Uterus (tissue), 2 donors: ENCODE data around the gene ZC3HAV1.

Experiments used
- POLR2A ChIP-seq, 2 donors: fragments of 450-650 bp; IDR thresholded peaks; one replicate each; pipeline ENCODE4 v1.6.1; 2016; ENCODE audit warnings: antibody characterized with exemption in 2 of 2, mild to moderate bottlenecking in 1 of 2, moderate library complexity in 1 of 2
- TF ChIP-seq, protein P1 (sequence below), 4 experiments: fragments of 200-600 bp in 2 of 4; fragments of 450-650 bp in 2 of 4; sonication (generic) in 2 of 4; IDR thresholded peaks; one replicate each; pipeline ENCODE4 v1.5.1; 2016 to 2019; ENCODE audit warnings: antibody characterized with exemption in 4 of 4, mild to moderate bottlenecking in 2 of 4, moderate library complexity in 1 of 4

GRCh38 chr7:139089118-139089517 is 20.4 kb downstream of the ZC3HAV1 start:
- TF ChIP-seq POLR2A (IDR thresholded peaks at IDR 0.05), result no peak
- TF ChIP-seq, protein P1, sequence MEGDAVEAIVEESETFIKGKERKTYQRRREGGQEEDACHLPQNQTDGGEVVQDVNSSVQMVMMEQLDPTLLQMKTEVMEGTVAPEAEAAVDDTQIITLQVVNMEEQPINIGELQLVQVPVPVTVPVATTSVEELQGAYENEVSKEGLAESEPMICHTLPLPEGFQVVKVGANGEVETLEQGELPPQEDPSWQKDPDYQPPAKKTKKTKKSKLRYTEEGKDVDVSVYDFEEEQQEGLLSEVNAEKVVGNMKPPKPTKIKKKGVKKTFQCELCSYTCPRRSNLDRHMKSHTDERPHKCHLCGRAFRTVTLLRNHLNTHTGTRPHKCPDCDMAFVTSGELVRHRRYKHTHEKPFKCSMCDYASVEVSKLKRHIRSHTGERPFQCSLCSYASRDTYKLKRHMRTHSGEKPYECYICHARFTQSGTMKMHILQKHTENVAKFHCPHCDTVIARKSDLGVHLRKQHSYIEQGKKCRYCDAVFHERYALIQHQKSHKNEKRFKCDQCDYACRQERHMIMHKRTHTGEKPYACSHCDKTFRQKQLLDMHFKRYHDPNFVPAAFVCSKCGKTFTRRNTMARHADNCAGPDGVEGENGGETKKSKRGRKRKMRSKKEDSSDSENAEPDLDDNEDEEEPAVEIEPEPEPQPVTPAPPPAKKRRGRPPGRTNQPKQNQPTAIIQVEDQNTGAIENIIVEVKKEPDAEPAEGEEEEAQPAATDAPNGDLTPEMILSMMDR (IDR thresholded peaks at IDR 0.05), result no peak
